ENCODE data around the gene MRPL4.

DNA sequence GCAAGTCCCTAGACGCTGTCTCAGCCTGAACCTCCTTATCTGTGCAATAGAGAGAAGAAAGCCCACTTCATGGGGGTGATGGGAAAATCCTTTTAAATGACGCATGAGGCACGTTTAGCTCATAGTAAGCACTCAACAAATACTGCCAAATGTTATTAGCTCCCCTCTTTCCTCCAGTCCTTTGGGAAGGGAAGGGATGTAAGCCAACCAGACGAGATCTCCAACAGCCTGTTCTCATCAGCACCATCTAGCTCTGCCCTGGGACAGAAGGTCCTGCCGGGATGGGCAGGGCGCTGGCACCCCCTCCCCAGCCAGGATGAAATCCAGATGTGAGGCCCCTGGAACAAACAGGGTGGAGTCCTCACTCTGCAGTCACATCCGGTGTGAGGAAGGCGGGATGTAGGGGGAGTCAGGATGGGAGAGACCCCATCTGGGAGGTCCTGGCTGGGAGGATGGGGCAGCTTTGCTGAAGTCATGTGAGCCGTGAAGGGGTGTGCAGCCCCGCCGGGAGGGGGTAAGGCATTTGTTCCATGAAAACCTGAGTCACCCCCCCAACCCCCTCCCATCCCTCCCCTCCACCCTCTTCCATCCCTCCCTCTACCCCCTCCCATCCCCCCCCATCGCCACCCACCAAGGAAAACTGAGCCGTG, 25.5 kb upstream of the MRPL4 start:
- TF ChIP-seq, protein P1, sequence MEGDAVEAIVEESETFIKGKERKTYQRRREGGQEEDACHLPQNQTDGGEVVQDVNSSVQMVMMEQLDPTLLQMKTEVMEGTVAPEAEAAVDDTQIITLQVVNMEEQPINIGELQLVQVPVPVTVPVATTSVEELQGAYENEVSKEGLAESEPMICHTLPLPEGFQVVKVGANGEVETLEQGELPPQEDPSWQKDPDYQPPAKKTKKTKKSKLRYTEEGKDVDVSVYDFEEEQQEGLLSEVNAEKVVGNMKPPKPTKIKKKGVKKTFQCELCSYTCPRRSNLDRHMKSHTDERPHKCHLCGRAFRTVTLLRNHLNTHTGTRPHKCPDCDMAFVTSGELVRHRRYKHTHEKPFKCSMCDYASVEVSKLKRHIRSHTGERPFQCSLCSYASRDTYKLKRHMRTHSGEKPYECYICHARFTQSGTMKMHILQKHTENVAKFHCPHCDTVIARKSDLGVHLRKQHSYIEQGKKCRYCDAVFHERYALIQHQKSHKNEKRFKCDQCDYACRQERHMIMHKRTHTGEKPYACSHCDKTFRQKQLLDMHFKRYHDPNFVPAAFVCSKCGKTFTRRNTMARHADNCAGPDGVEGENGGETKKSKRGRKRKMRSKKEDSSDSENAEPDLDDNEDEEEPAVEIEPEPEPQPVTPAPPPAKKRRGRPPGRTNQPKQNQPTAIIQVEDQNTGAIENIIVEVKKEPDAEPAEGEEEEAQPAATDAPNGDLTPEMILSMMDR (IDR thresholded peaks at IDR 0.05) = no peak
- no peak for TF ChIP-seq POLR2A (IDR thresholded peaks at IDR 0.05)
